Right hindlimb (tissue), 1 donor: ENCODE results near the gene ATP11B.
"Not testable (repeated sequence)": the region's sequence is repeated elsewhere in the genome, so short reads cannot be mapped to it uniquely, and the experiment has no call there.

Source experiments
- DNase-seq: peaks from one replicate; pipeline ENCODE4 v3.0.0-alpha.2; 2018

ATP11B gene

DNA sequence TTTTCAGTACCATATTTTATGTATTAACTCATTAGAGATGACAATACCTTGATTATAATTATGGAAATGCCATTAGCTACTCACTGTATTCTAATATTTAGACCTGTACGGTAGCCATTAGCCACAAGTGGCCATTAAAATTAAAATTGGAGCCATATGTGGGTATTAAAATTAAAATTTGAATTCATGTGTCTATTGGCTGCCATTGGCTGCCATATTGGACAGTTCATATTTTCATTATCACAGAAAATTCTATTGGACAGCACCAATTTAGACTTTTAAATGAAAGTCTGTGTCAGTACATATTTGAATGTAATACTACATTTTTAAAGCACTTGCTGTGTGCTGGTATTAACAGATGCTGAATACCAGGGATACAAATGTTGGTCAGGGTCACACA is 3.0 kb downstream of the ATP11B start:
- no peak for DNase-seq

DNA sequence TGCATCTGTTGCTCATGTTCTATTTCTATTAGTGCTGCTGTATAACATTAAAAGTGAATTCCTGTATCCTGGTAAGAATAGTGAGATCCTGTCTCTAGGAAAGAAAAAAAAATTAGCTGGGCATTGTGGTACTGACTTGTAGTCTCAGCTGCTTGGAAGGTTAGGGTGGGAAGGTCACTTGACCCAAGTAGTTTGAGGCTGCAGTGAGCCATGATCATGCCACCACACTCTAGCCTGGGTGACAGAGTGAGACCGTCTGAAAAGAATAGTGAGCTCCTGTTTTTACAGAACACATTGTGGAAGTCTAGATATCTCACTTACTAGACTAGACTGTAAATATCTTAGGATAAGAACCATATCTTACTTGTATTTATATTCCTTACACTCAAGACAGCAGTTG is 4.6 kb downstream of the ATP11B start:
- no peak for DNase-seq

DNA sequence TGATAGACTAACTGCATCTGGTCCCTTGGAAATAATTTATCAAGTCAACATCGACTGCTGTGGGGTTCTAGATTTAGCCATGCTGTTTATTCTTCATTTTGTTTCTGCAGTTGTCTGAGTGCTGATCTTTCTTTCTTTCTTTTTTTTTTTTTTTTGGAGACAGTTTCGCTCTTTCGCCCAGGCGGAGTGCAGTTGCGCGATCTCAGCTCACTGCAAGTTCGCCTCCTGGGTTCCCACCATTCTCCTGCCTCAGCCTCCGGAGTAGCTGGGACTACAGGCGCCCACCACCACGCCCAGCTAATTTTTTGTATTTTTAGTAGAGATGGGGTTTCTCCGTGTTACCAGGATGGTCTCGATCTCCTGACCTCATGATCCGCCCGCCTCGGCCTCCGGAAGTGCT is 5.8 kb downstream of the ATP11B start:
- DNase-seq, result not testable (repeated sequence)

DNA sequence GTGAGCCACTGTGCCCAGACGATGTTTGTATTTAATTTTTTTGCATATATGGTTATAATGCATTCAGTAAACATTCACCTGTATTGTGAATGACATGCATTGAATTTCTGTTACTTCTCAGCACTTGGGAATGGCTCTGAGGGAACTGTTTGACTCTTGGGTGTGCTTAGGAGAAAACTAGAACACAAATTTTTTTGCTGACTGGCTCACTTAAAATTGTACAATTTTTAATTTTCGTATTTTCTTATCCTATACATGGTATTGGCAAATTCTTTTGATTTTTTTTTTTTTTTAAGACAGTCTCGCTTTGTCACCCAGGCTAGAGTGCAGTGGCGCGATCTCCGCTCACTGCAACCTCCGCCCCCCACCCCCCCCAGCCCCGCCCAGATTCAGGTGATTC is 7.2 kb downstream of the ATP11B start:
- no peak for DNase-seq

DNA sequence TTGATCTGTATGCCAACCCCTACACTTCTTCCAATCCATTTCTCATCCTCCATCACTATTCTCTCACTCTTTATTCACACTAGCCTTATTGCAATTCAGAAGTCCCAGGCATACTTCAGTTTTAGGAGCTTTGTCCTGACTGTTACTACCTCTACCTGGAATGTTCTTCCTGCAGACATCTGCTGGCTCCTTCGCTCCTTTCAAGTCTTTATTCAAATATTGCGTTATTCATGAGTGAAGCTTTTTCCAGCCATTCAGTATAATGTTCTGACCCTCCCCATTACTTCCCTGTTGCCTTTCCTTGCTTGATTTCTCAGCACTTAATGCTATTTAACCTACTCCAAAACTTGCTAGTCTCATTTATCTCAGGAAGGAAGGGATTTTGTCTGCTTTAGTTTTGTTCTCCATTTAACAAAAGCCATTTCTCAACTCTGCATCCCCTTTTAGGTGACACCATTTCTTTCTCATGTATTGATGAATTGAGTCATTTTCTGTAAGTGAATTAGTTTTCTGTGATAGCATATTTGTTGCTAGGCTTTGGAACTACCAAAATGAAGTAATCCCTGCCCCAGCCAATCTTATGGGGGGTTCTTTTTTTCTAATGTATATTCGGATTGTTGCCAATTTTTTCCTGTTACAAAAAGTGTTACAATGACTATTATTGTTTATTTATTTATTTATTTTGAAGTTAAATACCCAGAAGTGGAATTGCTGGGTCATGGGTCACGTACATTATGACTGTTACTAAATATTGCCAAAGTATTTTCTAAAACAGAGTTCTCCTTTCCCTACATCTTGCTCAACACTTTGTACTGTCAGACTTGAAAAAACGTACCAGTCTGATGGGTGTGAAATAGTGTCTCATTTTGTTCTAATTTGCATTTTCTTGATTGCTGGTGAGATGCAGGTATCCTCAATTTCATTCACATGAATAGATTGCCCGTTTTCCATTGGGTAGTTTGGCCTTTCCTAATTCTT is 9.4 kb downstream of the ATP11B start:
- no peak for DNase-seq

DNA sequence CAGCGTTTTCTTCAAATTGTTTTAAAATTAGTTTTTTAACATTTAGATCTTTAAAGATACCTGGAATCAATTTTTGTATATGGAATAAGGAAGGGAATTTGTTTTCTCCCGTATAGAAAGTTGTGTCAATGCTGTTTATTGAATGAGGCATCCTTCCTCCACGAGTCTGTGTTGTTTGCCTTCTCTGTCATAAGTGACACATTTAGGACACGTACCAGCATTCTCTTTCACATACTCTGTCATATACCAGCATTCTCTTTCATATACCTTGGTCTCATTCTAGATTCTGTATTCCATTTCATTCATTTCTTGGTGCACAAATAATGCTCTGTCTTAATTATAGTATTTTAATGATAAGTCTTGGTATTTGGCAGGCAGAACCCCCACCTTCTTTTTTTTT is 10.3 kb downstream of the ATP11B start:
- no peak for DNase-seq

DNA sequence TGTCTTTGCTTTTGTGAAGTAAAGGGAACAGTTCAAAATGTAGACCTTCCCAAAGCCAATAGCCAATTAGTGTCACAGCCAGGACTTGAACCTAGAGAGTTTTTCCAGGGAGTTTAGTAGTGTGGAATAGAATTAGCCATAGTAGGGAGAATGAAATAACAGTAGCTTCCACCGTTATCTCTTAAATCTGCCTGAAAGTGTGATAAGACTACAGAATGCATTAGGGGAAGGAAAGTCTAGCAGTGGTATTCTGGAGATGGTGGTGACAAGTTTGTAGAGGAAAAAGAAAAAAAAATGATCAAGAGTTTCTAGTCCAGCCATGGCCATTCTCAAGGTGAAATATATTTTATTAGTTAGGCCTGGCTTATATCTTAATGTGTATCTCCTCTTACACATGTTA is 13.8 kb downstream of the ATP11B start:
- no peak for DNase-seq

DNA sequence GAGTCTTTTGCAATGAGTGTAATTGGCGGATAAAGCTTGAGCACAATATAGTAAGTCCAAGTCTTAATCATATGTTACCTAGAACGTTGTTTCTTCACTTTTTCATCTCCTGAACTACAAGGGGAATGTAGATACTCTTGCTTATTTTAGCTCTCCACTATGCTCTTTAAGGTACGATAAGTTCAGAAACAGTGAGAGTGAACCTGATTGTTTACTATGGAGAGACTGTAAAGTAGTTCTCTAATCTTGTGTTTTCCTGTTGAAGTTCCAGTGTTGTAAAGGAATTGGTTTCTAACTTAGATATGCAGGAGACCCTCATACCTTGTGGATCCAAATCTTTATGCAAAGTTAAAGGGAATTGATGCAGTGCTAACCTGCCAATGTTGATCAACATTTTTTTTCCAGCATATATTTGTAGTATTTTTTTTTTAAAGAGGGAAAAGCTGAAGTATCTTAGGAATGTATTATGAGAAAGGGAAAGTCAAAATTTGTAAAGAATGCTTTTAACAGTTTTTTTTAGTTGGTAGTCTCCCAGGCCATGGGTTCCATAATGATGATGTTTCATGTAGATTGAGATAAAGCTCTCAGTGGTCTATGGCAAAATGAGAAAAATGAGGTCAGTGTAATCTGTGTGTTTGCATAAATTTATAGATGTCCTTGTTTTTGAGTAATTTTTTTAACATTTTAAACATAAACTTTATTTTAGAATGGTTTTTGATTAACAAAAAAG is 14.9 kb downstream of the ATP11B start:
- DNase-seq, result no peak

DNA sequence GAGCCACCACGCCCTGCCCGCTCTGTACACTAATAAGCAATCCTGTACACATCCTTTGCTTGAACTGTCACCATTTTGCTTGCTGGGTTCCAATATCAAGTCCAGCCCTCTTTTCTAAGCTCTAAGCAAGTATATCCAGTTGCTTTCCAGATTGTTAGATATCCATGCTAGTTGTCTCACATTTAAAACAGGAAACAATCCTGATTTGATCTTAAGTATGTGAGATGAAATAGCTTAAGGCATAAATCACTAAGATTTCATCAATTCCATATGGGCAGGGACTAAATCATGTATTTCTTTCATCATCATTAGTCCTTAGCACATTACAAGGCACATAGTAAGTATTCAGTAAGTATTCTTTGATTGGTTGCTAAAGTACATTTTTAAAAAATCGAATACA is 16.2 kb downstream of the ATP11B start:
- no peak for DNase-seq

DNA sequence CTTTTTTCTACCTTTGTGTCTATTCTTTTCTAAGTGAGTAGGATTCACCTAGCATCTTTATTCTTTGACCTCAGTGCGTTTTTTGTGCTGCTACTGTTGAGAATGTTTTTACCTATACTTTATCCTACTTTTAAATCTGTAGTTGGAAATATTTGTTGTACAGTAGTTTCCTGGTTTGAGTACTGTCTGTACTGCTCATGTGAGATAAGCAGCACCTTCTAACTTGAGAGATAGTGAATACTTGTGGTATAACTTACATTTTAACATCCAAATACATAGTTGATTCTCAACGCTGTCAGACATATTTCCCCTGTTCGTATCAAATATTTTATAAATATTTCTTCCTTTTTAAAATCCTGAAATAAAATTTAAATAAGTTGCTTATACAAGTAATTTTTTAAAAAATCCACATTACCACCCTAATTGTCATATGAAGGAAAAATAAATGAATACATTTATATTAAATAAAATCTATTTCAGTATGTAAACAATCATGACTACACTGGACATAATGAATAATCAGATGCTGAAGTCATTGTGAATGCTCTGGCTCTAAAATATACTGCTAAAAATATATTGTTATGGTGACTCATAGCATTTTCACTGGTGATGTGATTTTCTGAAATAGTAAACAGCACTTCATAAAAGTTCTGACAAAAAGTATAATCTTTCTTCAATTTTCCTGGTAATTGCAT is 17.4 kb downstream of the ATP11B start:
- no peak for DNase-seq

DNA sequence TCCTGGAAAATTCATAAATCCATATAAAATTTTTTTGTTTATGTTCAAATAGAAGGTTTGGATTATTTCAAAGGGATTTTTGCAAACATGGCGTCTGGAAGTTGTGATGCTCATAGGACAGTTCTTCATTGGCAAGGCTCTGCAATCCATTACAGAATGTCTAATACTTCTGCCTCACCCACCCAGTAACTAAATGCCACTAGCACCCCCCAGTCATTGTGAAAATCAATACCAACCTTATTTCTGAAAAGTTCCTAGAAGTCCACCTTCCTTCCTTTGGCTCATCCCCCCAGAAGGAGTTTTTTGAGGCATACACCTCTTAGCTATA is 17.9 kb downstream of the ATP11B start:
- DNase-seq, result no peak

DNA sequence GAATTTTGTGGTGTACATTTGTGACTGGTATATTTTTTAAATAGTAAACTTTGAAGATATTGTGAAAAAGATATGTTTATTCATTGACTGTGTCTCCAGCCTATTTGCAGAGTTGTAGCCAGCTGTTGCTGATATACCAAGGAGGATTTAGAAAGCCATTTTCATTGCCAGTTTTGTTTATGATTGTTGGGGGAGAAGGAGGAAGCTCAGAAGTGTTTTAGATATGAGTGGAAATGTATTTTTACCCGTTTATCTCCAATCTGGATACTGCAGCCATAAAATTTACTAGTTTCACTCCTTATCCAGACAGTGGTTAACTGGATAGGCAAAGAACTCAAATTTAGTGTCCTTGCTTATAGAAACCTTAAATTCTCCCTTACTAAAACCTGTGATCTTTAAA is 18.8 kb downstream of the ATP11B start:
- DNase-seq, result no peak

DNA sequence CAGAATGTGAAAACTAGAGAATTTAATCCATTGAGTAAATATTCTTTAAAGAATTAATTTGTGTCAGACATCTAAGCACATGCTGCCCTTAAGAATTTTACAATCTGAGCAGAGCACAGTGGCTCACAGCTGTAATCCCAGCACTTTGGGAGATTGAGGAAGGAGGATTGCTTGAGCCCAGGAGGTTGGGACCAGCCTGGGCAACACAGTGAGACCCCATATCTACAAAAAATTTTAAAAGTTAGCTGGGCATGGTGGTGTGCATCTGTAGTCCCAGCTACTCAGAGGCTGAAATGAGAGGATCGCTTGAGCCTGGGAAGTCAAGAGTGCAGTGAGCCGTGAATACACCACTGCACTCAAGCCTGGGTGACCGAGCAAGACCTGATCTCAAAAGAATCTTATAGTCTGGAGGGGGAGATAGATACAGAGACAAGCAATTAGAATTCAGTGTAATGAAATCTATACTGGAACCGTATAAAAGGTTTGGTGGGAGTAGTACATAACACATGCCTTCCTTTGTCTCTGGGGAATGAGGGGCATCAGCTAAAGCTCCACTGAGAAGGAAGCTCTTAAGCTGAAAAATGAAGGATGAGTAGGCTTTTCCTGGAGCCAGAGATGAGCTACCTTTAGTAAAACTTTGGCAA is 21.2 kb downstream of the ATP11B start:
- no peak for DNase-seq

DNA sequence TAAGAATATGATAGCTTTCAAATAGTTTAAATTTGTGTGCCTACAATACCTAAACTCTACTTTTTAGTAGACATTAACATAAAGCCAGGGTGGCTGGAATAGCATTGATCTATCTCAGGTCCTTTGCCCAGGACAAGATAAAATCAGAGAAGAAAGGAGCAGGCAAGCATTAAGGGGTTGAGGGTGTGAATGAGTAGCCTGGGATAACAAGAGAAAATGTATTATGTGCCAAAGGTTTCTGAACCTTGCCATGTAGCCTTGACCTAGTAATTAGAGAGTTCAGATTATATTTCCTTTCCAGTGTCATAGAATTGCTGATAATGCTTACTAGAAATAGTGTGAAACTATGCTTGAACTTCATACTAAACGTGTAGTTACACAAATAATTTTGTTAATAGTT is 22.9 kb downstream of the ATP11B start:
- no peak for DNase-seq

DNA sequence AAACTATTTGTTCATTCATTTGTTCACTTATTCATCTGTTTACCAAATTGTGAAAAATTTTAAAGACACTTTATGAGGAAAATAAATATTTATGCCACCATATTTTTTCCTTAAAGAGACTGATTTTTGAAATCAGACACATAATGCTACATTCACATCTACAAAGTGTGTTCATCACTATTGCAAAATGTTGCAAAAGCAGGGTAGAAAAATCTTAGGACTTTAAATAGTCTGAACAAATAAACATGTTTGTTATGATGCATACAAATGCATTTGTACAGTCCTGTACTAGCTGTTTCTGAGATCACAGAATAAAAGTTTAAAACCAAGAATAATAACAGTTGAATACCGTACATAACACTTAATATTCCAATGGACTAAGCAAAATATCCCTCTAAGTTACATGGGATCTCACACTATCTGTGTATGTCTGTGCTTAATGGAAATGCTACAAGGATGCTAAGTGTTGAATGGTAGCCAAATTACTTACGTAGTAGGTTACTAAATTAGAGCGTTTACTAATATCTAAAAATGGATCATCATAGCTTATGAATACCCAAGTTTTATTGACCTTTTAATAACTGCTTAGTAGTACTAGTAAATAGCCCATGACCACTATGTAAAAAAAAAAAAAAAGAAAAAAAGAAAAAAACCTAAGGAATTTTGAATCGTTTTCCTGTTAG is 25.1 kb downstream of the ATP11B start:
- DNase-seq, result no peak

DNA sequence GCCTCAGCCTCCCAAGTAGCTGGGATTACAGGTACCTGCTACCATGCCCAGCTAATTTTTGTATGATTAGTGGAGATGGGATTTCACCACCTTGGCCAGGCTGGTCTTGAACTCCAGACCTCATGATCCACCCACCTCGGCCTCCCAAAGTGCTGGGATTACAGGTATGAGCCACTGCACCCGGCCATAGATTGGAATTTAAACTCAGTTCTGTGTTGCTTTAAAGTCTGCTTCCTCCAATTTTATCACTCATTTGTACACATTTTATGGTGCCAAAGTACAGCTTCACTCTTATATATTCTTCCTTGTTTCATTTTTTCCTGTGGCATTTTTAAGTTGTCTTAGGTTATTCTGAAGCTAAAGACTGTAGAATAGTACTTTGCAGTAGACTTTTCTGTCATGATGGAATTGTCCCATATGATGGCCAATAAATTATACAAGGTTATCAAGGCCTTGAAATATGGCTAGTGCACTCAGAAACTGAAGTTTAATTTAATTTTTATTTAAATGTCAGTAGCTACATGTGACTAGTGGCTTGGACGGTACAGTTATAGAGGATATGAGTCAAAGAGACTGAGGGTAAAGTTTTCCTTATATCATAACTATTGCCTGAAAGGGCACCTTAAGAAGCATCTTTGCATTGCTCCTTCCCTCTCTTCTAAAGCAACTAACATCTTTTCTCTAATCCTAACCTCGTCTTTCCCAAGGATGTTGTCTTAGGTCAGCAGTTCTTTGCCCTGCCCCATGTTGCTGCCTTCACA is 28.1 kb downstream of the ATP11B start:
- no peak for DNase-seq

DNA sequence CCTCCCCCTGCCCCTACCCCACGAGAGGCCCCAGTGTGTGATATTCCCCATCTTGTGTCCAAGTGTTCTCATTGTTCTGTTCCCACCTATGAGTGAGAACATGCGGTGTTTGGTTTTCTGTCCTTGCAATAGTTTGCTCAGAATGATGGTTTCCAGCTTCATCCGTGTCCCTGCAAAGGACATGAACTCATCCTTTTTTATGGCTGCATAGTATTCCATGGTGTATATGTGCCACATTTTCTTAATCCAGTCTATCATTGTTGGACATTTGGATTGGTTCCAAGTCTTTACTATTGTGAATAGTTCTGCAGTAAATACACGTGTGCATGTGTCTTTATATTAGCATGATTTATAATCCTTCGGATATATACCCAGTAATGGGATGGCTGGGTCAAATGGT is 29.0 kb downstream of the ATP11B start:
- not testable (repeated sequence) for DNase-seq

DNA sequence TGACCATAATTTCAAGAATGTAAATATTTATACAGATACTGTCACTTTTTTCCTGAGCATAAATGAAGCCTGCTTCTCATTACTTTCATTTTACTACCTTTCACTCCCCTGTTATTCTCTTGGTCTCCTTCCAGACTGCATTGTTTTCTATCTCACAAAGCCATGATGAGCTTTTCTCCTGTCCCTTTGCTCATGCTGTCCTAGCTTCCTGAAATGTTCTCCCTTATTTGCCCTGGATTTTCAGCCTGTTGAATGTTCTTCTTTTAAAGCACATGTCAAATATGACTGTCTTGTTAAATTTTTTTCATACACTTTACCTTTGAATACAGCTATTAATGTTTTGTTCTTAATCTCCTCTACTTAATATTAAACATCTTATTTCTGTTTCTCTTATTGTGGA is 31.7 kb downstream of the ATP11B start:
- no peak for DNase-seq

DNA sequence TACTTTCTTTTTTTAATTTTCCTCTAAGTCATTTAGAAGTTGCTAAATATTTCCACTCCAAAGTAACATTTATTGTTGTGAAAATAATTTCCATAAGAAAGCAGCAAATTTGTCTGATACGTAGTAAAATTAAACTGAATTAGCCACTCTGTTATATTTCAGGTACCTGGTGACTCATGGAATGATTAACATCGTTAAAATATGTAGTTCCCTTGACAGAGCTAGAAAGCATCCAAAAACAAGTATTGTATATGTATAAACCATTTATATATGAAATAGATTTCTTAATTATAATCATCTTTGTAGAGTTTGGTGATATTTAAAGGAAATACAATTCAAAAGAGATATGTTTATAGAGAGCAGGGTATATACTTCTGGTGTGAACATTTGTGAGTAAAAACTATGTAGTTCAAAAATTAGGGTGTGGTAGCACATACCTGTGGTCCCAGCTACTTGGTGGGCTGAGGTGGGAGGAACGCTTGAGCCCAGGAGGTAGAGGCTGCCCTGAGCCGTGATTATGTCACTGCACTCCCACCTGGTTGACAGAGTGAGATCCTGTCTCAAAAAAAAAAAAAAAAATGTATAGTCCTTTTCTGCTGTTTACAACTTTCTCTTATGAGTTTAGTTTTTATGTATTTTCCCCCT is 36.6 kb downstream of the ATP11B start:
- DNase-seq, result no peak

DNA sequence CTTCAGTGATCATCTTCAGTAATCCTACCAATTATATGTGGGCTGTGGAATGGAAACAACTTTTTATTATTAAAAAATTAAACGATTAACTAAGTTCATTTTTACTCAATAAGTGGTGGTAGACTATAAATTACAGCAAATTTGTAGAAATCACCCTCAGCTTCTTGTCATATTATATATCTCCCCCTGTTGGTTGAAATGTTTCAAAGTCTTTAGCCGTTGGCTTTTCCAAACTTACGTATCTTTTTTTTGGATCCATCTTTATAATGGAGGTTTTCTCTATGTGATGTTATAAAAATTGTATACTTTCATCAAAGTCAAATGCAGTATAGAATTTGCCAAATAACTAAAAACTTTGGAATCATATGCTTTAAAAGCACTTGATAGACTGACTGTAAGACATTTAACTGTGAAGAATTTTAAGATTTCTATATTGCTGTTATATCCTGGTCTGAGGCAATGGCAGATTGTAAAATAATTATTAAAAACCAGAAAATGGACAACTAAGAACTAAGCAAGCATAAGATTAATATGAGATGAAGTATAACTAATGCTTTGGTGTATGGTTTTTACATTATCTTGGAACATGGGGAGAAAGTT is 44.7 kb downstream of the ATP11B start:
- no peak for DNase-seq

DNA sequence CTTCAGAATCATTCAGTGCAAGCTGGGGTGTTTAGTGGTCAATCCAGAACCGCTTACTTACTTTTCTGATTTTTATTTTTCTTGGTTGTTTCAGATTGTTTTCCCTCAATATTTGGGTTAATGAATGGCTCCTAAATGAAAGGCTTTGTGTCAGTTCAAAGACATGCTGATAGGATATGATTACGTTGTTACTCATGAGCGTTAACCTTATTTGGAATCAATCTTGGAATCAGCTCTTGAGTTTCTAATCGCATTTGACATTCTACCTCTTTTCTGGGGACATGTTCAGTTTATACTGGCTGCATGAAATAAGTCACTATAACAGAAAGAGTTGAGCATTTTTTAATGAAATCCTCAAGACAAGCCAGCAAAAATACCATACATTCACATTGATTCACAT is 50.2 kb downstream of the ATP11B start:
- DNase-seq, result no peak
